Kidney epithelial cell (primary cell): Measurements from ENCODE around the gene ANK3. TPM values are rescaled to one million over a fixed set of nuclear protein-coding genes. Genes with fewer than 3 reads are reported as not detected.

ENCODE experiments used
- DNase-seq: peaks from one replicate; pipeline ENCODE4 v3.0.0-alpha.2; 2010; ENCODE audit warnings: low read depth
- H3K27me3 ChIP-seq: 2 replicates; pipeline ENCODE4 v1.6.0; 2011; ENCODE audit warnings: low read length; ENCODE audit not compliant: control insufficient read depth, insufficient read depth
- H3K36me3 ChIP-seq: 2 replicates; pipeline ENCODE4 v1.5.1; 2011; ENCODE audit warnings: low read length; ENCODE audit not compliant: control insufficient read depth, insufficient read depth
- H3K4me3 ChIP-seq: 2 replicates; pipeline ENCODE4 v1.5.1; 2011; ENCODE audit warnings: low read depth, mild to moderate bottlenecking, control low read depth, low read length
- CTCF ChIP-seq: IDR thresholded peaks from 2 replicates; pipeline ENCODE4 v1.5.1; 2011; ENCODE audit warnings: mild to moderate bottlenecking, moderate library complexity, low read length, control low read depth, inconsistent platforms; ENCODE audit not compliant: insufficient read depth, poor library complexity, severe bottlenecking
- total RNA-seq: library from RNA; depleted of rRNA; stranded (reverse); fragments of >200 nt; gene quantifications from 2 replicates; pipeline ENCODE4 v1.2.3, GENCODE V29; 2015

The ANK3 gene
- total RNA-seq, 1 donor from 2014 or later: 14.8 TPM

DNA sequence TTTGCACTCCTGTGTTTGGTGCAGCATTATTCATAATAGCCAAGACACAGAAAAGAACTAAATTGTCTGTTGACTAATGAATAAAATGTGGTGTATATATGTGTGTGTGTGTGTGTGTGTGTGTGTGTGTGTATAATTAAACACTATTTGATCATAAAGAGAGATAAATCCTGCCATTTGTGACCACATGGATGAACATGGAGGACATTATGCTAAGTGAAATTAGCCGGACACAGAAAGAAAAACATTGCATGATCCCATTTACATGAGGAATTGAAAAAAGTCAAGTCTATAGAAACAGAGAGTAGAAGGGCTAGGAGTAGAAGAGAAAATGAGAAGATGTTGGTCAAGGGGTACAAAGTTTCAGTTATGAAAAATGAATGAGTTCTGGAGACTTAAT, 85.9 kb downstream of the ANK3 start:
- no peak overlapping the region for H3K4me3 ChIP-seq
- H3K27me3 ChIP-seq: no peaks in the 10 kb centered on the region
- no peak for TF ChIP-seq CTCF
- H3K36me3 ChIP-seq: no peaks in the 10 kb centered on the region
- no peak for DNase-seq

DNA sequence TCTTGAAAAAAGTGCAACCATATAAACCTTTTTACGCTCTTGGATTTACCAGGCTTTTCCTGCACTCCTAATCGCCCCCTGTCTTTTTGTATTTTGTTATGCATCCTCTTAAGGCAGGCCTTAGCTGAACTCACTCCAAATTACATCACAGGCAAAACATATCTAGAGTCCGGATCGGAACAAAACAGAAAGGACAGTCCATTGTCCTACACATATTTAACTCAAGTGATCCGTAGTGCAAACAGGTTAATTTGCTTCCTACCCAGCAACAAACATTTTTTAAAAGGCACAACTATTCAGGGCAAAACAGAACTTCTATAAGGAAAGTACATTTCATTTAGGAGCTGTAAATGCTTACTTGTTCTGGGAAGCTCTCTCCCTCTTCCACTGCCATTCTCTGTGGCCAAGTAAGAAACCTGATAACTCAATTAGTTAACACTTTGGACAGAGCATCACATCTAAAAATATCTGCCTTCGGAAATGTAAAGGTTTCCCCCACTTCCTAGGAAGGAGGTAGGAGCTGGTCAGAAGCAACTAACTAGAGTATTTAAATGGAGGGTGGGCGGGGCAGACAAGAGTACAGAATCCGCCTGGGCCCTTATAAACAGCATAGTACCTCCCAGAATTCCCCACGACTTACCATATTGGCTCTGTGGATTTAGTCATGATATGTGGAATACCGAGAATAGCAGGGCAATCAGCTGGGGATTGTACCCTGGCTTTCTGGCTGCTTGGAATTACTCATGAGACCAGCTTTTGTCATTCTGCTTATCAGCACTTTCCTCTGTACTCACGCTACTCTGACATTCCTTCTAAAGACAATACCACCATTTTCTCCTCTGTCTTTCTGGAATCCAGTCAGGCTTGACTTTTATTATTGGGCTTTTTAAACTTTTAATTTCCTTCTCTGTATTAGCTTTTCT, 89.5 kb downstream of the ANK3 start:
- DNase-seq: peak; percentile 19
- no peaks in the 10 kb centered on the region for H3K36me3 ChIP-seq

GRCh38 chr10:60299390-60299778, 90.3 kb downstream of the ANK3 start:
- H3K27me3 ChIP-seq: no peaks in the 10 kb centered on the region
- H3K4me3 ChIP-seq: no peak overlapping the region
- TF ChIP-seq CTCF: no peak
- H3K36me3 ChIP-seq: no peaks in the 10 kb centered on the region
- no peak for DNase-seq

More for the DNA sequence above, 89.5 kb downstream of the ANK3 start:
- H3K27me3 ChIP-seq: no peaks in the 10 kb centered on the region
- H3K4me3 ChIP-seq: no peak overlapping the region
- TF ChIP-seq CTCF: no peak

- Histone ChIP-seq H3K36me3 (no peaks in the 10 kb centered on the region), H3K4me3 (no peak overlapping the region), H3K27me3 (no peaks in the 10 kb centered on the region)
- no peak for DNase-seq
- no peak for TF ChIP-seq CTCF
Observed at GRCh38 chr10:60298408-60299389, 91.0 kb downstream of the ANK3 start.

DNA sequence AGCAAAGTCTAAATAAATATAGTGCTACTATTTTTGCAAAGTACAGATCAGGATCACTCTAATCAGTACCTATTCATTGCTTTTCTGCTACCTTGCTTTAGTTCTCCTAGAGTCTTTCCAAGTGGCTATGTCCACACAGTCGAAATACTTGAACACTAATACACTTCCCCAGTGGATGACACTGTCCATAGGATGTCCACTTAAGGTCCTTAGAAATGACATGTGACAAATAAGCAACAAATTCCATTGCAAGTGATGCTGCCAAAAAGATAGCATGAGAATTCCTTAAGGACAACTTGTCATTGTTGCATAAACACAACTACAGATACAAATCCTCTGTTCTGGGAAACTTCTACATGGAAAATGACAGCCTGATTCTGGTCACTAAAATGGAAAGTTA, 93.6 kb downstream of the ANK3 start:
- no peak for DNase-seq
- Histone ChIP-seq H3K4me3 (no peak overlapping the region), H3K36me3 (no peaks in the 10 kb centered on the region), H3K27me3 (no peaks in the 10 kb centered on the region)
- TF ChIP-seq CTCF: no peak
